ENCODE results near the gene SLC4A8. TPM values are rescaled to one million over a fixed set of nuclear protein-coding genes. Genes with fewer than 3 reads are reported as not detected.

SLC4A8 gene
- total RNA-seq, 2 donors from 2014 or later = 0.50 to 10.5 TPM

- Histone ChIP-seq H3K4me3 (no peak overlapping the region), H3K27me3 (replicated peaks; ENCODE audit: insufficient read depth) (no peaks in the 10 kb centered on the region), H3K9me3 (no peaks in the 10 kb centered on the region), H3K27ac (no peak overlapping the region), H3K36me3 (no peaks in the 10 kb centered on the region), H3K4me1 (replicated peaks) (no peaks in the 10 kb centered on the region)
- no peak for DNase-seq (ENCODE audit: low spot score)
- intact Hi-C loops (cut with DNase I) = no loop called here
- TF ChIP-seq CTCF (IDR thresholded peaks at IDR 0.05) (no peak), POLR2AphosphoS5 (IDR thresholded peaks at IDR 0.05) (no peak), POLR2A (IDR thresholded peaks at IDR 0.05) (no peak)
- 71% methylated on average over 8 of the region's 8 CpGs for WGBS
These were observed 29.1 kb upstream of the SLC4A8 start for GRCh38 chr12:51395283-51396230.

- Histone ChIP-seq H3K9me3 (no peaks in the 10 kb centered on the region), H3K4me3 (no peak overlapping the region), H3K27me3 (replicated peaks; ENCODE audit: insufficient read depth) (no peaks in the 10 kb centered on the region), H3K36me3 (no peaks in the 10 kb centered on the region), H3K4me1 (replicated peaks) (no peaks in the 10 kb centered on the region), H3K27ac (no peak overlapping the region)
- DNase-seq (ENCODE audit: low spot score) = no peak
- intact Hi-C loops (cut with DNase I) = no loop called here
- TF ChIP-seq POLR2A (IDR thresholded peaks at IDR 0.05) (no peak), POLR2AphosphoS5 (IDR thresholded peaks at IDR 0.05) (no peak), CTCF (IDR thresholded peaks at IDR 0.05) (no peak)
- WGBS = 40% methylated on average over 4 of the region's 4 CpGs
These were observed 27.0 kb upstream of the SLC4A8 start for GRCh38 chr12:51397670-51398069.

- TF ChIP-seq CTCF (IDR thresholded peaks at IDR 0.05) (no peak), POLR2AphosphoS5 (IDR thresholded peaks at IDR 0.05) (no peak), POLR2A (IDR thresholded peaks at IDR 0.05) (no peak)
- DNase-seq (ENCODE audit: low spot score) = no peak
- H3K4me3 ChIP-seq = no peak overlapping the region
- H3K4me1 ChIP-seq (replicated peaks) = no peaks in the 10 kb centered on the region
- H3K9me3 ChIP-seq = no peaks in the 10 kb centered on the region
- no peaks in the 10 kb centered on the region for H3K27me3 ChIP-seq (replicated peaks; ENCODE audit: insufficient read depth)
- intact Hi-C loops (cut with DNase I) = no loop called here
- H3K27ac ChIP-seq = no peak overlapping the region
- H3K36me3 ChIP-seq = no peaks in the 10 kb centered on the region
- WGBS = 58% methylated on average over 4 of the region's 4 CpGs
These were observed 24.7 kb upstream of the SLC4A8 start for GRCh38 chr12:51399891-51400290.

GRCh38 chr12:51401020-51401419 lies 23.6 kb upstream of the SLC4A8 start:
- no peak for DNase-seq (ENCODE audit: low spot score)
- Histone ChIP-seq H3K27ac (no peak overlapping the region), H3K9me3 (no peaks in the 10 kb centered on the region), H3K4me3 (no peak overlapping the region), H3K27me3 (replicated peaks; ENCODE audit: insufficient read depth) (no peaks in the 10 kb centered on the region), H3K4me1 (replicated peaks) (no peaks in the 10 kb centered on the region), H3K36me3 (no peaks in the 10 kb centered on the region)
- 66% methylated on average over 14 of the region's 14 CpGs for WGBS
- TF ChIP-seq CTCF (IDR thresholded peaks at IDR 0.05) (no peak), POLR2AphosphoS5 (IDR thresholded peaks at IDR 0.05) (no peak), POLR2A (IDR thresholded peaks at IDR 0.05) (no peak)
- intact Hi-C loops (cut with DNase I) = no loop called here

GRCh38 chr12:51401486-51401885 lies 23.1 kb upstream of the SLC4A8 start:
- H3K4me1 ChIP-seq (replicated peaks) = no peaks in the 10 kb centered on the region
- no peak overlapping the region for H3K4me3 ChIP-seq
- no peaks in the 10 kb centered on the region for H3K27me3 ChIP-seq (replicated peaks; ENCODE audit: insufficient read depth)
- no peaks in the 10 kb centered on the region for H3K36me3 ChIP-seq
- no peaks in the 10 kb centered on the region for H3K9me3 ChIP-seq
- DNase-seq (ENCODE audit: low spot score) = no peak
- TF ChIP-seq POLR2AphosphoS5 (IDR thresholded peaks at IDR 0.05) (no peak), CTCF (IDR thresholded peaks at IDR 0.05) (no peak), POLR2A (IDR thresholded peaks at IDR 0.05) (no peak)
- WGBS = 90% methylated on average over 13 of the region's 13 CpGs
- intact Hi-C loops (cut with DNase I) = no loop called here
- no peak overlapping the region for H3K27ac ChIP-seq
